Peyer's patch (tissue), 4 donors: ENCODE results near the gene XRCC2.
"Not testable (repeated sequence)": the region's sequence is repeated elsewhere in the genome, so short reads cannot be mapped to it uniquely, and the experiment has no call there.

Experiments
- POLR2A ChIP-seq, 2 donors: fragments of 450-650 bp; IDR thresholded peaks; one replicate each; pipeline ENCODE4 v1.5.1; 2017; ENCODE audit warnings: antibody characterized with exemption in 2 of 2, mild to moderate bottlenecking in 2 of 2, moderate library complexity in 2 of 2
- TF ChIP-seq, protein P1 (sequence below), 6 experiments: fragments of 450-650 bp in 4 of 6; fragments of 200-600 bp in 2 of 6; sonication (generic) in 1 of 6; IDR thresholded peaks; one replicate each; pipeline ENCODE4 v1.5.1; 2017 to 2019; ENCODE audit warnings: antibody characterized with exemption in 6 of 6, mild to moderate bottlenecking in 3 of 6, moderate library complexity in 1 of 6

GRCh38 chr7:152697268-152697974, 21.5 kb upstream of the XRCC2 start:
- TF ChIP-seq, protein P1, sequence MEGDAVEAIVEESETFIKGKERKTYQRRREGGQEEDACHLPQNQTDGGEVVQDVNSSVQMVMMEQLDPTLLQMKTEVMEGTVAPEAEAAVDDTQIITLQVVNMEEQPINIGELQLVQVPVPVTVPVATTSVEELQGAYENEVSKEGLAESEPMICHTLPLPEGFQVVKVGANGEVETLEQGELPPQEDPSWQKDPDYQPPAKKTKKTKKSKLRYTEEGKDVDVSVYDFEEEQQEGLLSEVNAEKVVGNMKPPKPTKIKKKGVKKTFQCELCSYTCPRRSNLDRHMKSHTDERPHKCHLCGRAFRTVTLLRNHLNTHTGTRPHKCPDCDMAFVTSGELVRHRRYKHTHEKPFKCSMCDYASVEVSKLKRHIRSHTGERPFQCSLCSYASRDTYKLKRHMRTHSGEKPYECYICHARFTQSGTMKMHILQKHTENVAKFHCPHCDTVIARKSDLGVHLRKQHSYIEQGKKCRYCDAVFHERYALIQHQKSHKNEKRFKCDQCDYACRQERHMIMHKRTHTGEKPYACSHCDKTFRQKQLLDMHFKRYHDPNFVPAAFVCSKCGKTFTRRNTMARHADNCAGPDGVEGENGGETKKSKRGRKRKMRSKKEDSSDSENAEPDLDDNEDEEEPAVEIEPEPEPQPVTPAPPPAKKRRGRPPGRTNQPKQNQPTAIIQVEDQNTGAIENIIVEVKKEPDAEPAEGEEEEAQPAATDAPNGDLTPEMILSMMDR (IDR thresholded peaks at IDR 0.05): not testable (repeated sequence)
- TF ChIP-seq POLR2A (IDR thresholded peaks at IDR 0.05): not testable (repeated sequence)
